Activated CD4-positive, CD25-positive, alpha-beta regulatory T cell treated with anti-CD3 and anti-CD28 coated beads, Interleukin-2, amount 50 U/mL, for 24 hours (primary cell): Measurements from ENCODE around the gene TNFSF11.
A peak's percentile ranks its signal among the peaks of the same experiment; 100 is the strongest.
"Not testable (repeated sequence)": the region's sequence is repeated elsewhere in the genome, so short reads cannot be mapped to it uniquely, and the experiment has no call there.

ENCODE experiments used
- ATAC-seq, 2 donors: fragments of 150-1000 bp; cut with Tn5 transposase; one replicate each; pipeline ENCODE4 v1.10.0; 2021; ENCODE audit warnings: mild to moderate bottlenecking in 1 of 2, moderate library complexity in 1 of 2

The TNFSF11 gene, protein sequence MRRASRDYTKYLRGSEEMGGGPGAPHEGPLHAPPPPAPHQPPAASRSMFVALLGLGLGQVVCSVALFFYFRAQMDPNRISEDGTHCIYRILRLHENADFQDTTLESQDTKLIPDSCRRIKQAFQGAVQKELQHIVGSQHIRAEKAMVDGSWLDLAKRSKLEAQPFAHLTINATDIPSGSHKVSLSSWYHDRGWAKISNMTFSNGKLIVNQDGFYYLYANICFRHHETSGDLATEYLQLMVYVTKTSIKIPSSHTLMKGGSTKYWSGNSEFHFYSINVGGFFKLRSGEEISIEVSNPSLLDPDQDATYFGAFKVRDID

DNA sequence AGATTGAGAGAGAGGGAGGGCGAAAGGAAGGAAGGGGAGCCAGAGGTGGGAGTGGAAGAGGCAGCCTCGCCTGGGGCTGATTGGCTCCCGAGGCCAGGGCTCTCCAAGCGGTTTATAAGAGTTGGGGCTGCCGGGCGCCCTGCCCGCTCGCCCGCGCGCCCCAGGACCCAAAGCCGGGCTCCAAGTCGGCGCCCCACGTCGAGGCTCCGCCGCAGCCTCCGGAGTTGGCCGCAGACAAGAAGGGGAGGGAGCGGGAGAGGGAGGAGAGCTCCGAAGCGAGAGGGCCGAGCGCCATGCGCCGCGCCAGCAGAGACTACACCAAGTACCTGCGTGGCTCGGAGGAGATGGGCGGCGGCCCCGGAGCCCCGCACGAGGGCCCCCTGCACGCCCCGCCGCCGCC lies at the start of gene TNFSF11:
TSS of gene TNFSF11 (plus strand) at position 142 of the 400 bp plus-strand sequence. CDS start at position 294, 152 bp downstream.
- ATAC-seq: peak; percentile 24 to 44

DNA sequence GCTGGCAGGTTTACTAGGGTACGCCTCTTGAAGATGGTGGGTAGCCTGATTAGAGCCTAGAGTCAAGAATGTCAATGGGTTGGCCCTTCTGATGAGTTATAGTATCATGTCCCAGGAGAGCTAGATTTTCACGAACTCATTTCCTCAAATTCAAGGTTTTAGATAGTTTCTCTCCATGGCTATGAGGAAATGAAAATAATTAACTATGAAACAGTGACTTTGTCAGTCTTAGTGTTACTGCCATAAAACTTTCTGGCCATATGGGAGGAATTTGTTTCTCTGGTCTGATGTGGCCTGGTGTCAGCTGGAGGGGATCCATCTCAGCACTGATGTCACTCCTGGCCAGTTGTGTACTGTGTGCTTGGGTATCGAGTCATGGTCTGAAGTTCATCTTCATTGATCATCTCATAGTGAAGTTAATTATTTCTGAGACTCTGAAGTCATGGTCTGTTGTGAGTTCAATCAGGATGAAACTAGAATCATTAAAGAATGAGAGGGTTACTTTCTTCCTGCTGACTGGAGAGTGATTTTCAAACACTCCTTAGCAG lies 49.4 kb upstream of the TNFSF11 start:
- no peak for ATAC-seq

DNA sequence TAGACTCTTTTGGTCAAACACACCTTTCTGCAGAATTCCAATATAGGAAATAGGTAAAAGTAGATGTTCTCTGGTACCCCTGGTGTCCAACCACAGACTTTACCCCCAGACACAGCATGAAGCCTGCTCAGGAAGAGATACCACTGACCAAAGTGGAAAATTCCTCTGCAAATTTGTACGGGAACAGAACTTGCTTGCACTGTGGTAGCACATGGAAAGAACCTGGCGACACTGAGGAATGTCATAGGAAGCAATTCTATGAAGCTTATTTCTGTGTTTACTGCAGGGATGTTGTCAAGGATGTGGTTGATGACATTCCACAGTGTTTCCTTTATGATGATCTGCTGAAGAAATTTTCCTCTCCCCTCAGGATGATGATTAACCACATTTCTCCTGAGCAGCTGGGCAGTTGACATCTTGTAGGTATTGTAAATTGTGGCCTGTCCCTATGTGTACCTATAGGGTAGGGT lies 48.9 kb upstream of the TNFSF11 start:
- no peak for ATAC-seq

DNA sequence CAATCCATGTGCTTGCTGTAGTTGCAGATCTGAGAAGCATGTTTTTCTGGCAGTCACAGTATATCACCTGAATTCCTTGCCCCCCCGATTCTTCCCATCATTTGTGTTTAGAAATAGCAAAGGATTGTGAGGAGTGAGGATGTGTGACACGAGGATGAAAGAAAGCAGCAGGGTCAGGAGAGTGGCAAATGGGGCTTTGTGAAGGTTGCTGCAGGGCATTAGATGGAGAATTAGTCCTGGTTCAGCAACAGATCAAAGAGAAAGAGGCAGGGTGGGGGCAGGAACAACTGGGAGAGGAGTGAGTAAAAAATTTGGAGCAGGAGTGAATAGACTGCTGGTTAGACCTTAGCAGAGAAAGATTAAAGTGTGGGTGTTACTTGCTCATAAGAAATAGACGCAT lies 47.7 kb upstream of the TNFSF11 start:
- ATAC-seq: no peak

DNA sequence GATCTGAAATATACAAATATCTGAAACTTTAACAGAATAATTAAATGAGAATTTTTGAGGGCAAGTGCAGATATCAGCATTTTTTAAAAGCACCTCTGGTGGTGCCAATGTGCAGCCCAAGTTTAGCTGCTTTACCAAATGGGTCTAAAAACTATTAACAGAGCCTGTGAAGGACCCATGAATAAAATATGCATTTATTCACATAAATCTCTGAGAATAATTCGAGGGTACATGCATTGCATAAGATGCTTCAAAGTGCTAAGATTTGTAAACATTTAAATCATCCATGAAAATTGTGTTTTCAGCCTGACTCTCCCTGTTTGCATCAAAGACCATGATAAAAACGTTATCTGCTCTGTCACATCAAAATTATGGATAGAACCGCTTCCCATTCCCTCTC lies 47.1 kb upstream of the TNFSF11 start:
- ATAC-seq: no peak

DNA sequence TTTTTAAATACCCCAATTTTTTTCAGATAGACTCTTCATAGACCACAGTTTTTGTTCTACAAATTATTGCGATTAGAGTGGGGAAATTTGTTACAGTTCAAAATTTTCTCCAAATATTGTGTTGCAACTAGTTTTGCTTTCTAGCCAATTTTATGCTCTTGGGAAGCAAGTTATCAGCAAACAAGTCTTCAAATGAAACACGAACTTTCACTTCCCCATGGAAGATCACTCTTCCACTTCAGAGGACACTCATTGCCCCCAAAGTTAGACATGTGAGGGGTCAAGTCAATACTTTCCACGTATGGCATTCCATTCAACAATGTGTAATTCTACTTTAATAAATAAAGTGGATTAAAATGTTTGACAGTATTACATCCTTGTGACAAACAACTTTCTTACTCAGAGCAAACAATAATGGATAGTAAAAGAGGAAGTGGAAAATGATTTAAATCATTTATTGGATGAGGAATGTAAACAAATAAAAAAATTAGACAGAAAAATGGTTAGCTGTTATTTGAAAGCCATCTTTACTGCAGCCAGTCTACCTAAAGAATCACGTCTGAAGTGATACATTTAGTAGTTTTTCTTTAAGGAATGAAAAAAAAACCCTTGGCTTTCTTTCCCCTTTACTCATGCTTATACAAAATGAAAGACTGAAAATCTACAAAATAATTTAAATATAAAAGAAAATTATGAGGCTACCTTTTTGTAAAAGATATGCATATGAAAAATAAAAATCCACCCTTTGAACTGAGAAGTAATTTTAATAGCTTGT lies 41.2 kb upstream of the TNFSF11 start:
- no peak for ATAC-seq

DNA sequence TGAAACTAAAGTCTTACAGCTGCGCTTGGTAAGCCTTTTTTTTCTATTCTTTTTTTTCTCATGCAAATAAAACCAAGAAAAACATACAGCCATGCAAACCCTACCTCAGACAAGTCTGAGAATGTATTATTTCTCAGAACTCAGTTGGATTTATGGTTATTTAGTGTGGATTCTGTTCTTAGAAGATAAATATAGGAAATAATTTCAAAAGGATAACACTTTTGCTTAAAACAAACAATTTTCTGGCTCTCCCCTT lies 40.7 kb upstream of the TNFSF11 start:
- ATAC-seq: no peak

DNA sequence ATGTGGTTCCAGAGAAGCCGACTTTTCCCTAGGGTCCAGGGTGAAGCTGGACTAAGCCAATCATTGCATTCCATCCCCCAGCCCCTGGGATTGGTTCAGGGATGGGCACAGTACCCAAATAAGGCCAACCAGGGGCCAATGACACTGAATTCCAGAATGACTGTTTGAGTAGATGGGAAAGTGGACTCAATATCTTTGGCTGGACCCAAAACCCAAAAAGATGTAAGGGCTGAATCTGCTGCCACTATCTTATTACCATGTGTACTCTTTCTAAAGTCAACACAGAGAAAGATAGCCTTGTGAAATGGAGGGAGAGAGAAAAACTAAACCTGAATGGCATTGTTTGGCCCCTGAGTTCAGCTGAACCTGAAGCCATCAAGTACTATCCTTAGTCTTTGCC lies 39.2 kb upstream of the TNFSF11 start:
- ATAC-seq: no peak

DNA sequence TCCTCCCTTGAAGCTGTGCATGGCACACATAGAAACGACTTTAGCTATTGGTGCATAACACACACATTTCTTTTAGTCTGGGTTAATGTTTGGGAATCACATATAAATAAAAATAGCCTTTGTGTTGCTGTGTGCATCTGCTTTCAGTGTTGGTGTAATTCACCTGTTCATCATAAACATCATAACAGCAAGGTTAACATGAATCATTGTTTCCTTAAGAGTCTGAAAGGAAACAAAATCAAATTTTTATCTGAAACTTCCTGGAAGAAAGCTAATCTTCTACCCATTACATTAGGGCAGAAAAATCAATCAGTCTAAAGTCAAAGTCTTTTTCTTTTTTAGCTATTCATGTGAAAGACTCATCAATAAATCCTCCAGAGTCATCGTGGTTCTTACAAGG lies 35.0 kb upstream of the TNFSF11 start:
- no peak for ATAC-seq

DNA sequence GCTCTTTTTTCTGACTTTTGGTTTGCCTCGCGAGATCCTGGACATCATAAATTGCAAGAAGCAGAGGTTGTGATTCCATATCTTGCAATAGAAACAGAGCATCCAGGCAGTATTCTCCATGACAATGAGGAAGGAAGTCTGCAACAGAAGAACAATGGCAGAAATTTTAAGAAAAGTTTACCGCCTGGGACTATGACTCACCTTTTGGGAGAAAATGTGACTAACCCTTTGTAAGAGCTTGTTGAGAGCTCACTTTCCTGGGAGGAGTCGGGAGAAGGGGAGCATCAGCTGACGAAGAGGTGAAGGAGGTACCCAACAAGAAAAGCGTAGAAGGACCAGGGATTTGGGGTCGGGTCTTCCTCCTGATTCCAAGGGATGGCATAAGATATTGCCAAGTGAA lies 34.3 kb upstream of the TNFSF11 start:
- ATAC-seq: no peak

DNA sequence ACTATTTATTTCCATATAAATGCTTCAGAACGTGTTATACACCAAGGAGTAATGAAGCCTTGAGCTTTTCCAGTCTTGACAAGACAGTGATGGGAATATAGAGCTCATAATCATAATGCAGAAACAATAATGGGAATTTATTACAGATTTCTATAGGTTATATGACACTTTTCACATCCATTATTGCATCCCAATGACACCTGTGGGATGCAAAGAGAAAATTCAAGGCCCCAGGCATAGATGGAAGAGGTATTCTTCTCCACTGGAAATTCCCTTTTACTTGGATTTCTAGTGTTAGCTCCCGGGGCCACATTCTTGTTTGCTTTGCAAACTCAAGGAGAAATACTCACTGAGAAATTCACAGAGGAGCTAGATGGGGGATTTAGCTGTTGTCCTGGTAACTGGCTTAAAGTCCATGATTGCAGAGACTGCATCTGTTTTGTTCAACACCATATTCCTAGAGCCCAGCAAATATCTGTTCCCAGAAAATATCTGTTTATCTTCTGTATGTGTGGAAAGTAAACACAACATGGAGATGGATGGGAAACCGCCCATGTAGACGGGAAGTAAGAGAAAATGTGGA lies 30.6 kb upstream of the TNFSF11 start:
- ATAC-seq: no peak

DNA sequence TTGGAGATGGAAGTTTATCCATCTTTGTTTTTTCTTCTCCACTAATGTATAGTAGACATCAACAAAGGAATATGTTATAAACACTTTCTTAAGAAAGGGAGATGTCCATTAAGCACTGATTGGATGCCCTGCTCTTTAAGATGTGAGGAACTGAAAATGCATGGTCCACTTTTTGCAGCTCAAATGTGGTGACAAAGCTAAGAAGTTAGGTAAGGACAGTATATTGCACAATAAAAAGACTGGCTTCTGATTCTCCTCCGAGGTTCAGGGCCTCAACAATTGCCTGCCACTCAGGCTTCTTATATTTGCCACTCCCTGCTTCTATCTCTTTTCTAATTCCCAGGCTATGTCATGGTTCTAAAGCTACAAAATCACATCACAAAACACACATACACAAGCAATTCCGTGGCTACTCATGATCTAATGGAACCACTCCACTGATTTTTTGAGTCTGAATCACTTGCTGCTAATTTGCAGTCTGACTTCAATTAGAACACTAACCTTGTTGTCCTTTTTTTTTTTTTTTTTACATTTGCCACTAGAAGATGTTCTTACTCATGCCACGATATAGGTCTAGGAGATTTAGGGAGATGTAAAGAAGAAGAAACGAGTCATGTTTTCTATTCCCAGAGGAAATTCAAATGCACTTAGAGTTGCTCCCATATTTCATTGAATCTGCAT lies 29.6 kb upstream of the TNFSF11 start:
- no peak for ATAC-seq

DNA sequence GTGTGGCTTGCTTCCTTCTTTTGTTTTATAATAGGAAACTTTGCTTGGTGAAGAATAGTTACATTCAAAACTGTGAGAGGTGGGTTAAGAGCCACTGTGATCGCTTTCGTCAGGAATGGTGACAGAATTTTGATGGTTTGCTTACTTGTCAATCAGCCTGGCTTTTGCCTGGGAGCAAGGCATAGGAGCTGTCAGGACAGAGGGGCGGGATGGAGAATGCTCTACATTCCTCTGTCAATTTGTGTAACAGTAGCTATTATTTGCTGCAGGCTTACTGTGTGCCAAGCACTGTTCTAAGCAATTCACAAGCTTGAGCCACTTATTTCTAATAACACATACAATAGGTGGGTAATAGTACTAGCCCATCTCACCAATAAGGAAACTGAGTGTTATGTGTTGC lies 28.1 kb upstream of the TNFSF11 start:
- ATAC-seq: no peak

DNA sequence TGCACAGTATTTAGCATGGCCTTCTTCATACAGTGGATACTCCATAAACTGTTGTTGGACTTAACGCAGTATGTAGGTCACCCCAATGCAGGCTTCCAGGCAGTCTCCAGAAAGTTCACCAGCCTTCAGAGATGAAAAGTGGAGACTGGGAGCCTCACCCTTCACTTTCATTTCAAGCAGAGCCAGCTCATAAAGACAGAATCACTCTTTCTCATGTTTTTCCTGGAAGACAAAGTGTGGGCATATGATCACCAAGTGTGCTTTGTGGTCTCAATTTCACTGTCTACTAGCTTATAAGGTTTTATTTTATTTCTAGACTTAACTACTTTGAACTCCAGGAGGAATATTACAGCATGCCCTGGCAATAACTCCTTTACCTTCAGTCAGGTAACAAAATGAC lies 26.3 kb upstream of the TNFSF11 start:
- ATAC-seq: no peak

DNA sequence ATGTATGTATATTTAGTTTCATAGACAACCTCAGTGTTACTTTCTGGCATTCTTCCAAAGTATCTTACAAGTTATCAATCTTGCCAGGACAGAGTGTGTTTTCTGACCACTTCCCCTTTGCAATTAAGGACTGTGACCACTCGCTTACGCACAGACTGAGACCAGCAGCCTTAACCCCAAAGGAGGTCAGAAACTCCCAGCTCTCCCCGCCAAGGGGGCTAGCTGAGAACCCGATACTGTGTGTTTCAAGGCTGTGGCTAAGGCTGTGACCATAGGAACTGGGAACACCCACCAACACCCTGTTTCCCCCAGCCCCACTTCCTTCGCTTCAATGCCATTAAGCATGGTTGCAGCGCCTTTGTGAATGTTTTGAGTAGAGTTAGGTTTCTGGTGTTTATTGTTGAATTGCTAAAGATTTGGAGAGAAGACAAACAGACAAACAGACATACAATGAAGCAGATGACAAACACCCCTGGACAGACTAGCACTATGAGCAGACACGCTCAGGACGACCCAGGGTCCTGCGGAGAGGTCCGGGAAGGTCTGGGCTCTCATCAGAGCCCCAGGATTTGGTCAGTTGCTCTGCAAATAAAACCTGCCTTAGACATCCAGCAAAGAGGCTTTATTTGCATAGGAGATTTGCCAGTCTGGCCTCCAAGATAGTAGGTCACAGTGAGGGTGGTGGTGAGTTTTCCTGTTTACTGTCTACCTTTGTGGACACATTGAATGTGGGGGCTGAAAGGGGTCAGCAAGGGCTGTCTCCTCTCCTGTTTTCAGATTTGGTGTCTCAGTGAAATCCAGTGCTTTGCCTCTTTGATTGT lies 25.0 kb upstream of the TNFSF11 start:
- peak in 1 of 2 donors; percentile 53 for ATAC-seq

DNA sequence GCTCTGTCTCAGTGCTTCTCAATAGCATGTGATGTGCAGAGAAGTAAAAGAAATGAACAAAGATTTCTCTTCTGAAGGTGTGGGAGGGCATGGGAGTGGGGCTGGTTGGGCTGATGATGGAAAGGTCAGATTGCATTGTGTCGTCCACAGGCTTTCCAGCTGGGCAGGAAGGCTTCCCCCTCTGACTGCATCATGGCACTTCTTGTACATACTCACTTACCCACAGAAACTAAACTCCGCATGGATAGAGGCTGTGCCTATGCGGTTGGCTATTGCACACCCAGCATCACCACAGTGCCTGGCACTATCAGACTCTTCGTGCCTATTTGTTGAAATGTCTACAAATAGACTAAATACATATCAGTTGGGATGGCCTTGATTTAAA lies 24.4 kb upstream of the TNFSF11 start:
- ATAC-seq: no peak

DNA sequence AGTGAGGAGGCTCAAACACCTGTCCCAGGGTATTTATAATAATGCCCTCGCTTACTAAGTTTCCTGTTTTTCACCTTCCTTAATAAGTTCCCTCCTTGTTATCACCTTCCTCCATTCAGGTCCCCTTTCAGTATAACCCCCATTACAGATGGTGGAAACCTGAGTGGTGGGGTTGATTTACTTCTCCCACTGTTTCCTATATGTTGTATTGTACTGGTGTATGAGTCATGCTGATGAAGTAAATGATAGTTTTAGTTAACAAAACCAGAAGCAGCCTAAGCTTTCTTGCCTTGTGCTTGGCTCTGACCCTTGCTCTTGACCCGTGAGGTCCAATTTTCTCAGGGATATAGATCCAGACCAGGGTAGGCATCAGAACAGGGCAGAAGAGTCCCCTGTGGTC lies 22.3 kb upstream of the TNFSF11 start:
- ATAC-seq: no peak

DNA sequence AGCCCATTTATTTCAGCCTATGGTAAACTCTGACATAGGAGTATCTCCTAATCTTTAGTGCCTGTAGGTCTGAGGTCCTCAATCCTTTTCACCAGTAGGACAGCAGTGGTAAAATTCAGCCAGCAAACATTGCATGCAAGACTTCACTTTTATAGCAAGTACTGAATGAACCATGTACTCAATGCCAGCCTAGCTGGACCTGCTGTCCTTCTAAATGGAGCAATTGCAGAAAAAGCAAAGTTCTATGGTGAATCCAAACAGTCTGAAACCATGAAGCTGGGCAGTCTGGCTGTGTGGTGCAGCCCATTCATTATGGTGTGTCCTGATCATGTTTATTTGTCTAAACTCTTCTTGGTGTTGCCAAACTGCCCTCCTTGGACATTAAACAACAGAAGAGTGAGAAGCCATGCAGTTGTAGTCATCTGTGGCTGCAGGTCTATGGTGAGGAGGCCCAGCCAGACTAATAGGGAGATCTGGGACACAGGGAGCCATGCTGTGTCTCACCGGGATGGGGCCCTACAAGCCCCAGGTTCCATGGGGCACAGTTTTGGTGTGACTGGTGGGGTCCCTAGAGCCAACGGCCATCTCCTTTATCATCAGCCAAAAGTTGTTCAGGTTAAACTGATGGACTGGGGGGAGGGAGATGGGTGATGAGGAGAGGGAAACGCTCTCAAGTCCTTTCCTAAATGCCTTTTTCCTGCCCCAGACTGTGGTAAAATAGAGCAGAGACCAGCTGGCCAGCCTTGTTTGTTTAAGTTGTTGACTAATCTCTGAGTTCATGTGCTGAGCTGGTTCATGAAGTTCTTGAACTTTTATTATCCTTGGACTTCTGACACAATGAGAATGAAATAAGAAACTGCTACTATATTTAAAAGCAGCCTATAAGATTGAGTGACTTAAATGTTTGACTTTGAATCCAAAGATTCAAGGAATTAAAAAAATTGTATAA lies 20.6 kb upstream of the TNFSF11 start:
- ATAC-seq: no peak

DNA sequence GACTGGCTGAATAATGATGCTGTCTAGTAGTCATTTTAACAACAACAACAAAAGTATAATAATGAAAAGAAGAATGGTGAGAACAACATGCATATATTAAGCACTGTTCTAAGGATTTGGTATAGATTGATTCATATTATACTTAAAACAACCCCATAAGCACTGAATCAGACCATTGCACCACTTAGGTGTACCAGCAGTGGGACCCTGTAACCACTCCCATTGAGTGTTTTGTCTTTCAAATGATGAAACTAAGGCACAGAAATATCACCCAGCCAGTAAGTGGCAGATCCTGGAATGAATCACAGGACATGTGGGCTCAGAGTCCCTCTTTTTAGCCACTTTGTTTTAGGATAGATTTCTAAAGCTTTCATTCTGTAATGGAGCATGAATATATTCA lies 14.9 kb upstream of the TNFSF11 start:
- no peak for ATAC-seq

DNA sequence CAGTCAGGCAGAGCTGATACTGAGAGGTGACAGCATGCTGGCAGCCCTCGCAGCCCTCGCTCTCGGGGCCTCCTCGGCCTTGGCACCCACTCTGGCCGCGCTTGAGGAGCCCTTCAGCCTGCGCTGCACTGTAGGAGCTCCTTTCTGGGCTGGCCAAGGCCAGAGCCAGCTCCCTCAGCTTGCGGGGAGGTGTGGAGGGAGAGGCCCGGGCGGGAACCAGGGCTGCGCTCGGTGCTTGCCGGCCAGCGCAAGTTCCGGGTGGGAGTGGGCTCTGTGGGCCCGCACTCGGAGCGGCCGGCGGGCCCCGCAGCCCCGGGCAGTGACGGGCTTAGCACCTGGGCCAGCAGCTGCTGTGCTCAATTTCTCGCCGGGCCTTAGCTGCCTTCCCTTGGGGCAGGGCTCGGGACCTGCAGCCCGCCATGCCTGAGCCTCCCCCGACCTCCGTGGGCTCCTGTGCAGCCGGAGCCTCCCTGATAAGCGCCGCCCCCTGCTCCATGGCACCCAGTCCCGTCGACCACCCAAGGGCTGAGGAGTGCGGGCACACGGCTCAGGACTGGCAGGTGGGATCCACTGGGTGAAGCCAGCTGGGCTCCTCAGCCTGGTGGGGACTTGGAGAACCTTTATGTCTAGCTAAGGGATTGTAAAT lies 14.3 kb upstream of the TNFSF11 start:
- ATAC-seq: not testable (repeated sequence)

DNA sequence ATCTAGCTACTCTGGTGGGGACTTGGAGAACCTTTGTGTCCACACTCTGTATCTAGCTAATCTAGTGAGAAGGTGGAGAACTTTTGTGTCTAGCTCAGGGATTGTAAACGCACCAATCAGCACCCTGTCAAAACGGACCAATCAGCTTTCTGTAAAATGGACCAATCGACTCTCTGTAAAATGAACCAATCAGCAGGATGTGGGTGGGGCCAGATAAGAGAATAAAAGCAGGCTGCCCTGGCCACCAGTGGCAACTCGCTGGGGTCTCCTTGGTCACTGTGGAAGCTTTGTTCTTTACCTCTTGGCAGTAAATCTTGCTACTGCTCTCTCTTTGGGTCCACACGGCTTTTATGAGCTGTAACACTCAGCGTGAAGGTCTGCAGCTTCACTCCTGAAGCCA lies 13.6 kb upstream of the TNFSF11 start:
- not testable (repeated sequence) for ATAC-seq
